T-helper 1 cell (primary cell): ENCODE data around the gene ACSL1.

Experiments used
- DNase-seq, 5 donors: peaks; one replicate each; pipeline ENCODE4 v3.0.0-alpha.2; 2012 to 2020

ACSL1 gene

GRCh38 chr4:184838249-184839074, 12.7 kb upstream of the ACSL1 start:
- DNase-seq = no peak

DNA sequence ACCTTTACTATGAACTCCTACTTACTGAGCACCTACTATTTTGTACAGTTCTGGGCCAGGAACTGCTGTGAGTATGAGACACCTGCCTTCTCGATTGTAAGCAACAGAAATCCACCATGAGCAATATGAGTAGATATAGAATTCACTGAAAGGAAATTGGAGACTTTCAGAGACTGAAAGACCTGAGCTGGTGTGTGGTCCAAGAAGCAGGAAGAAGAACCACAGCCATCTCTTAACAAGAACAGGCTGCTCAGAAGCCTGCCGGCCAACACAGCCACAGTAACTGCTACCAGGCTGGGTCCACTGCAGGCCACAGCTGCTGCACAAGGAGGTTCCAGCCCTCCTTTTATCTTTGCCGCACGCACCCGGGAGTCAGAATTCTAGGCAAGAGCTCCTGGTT, 10.8 kb upstream of the ACSL1 start:
- DNase-seq = no peak

- no peak for DNase-seq
Observed at GRCh38 chr4:184833046-184833838, 7.5 kb upstream of the ACSL1 start.

- DNase-seq = no peak
Observed at GRCh38 chr4:184831153-184831552, 5.4 kb upstream of the ACSL1 start.

DNA sequence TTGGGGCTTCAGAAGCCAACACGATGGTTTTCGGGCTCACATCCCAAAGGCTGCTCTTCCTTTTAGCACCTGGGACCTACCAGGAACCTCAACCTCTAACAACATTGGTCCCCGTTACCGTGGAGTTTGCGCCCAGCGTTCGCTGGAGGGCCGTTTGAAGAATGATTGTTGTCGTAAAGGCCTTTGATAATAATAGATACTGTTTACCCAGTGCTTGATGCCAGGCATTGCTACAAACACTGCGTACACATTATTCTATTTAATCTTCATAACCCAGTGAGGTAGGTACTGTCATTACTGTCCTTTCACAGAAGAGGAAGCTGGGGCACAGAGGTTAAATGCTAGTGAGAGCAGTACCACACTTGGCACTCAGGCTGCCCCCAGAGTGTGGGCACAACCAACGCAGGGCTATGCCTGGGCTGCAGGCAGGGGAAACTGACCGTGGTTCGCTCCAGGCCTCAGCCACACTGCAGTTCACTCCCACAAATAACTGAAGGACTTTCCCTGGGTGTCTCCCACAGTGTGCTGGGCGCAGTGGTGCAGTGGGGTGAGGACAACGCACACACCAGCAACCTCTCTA, 1.0 kb upstream of the ACSL1 start:
- DNase-seq = no peak

DNA sequence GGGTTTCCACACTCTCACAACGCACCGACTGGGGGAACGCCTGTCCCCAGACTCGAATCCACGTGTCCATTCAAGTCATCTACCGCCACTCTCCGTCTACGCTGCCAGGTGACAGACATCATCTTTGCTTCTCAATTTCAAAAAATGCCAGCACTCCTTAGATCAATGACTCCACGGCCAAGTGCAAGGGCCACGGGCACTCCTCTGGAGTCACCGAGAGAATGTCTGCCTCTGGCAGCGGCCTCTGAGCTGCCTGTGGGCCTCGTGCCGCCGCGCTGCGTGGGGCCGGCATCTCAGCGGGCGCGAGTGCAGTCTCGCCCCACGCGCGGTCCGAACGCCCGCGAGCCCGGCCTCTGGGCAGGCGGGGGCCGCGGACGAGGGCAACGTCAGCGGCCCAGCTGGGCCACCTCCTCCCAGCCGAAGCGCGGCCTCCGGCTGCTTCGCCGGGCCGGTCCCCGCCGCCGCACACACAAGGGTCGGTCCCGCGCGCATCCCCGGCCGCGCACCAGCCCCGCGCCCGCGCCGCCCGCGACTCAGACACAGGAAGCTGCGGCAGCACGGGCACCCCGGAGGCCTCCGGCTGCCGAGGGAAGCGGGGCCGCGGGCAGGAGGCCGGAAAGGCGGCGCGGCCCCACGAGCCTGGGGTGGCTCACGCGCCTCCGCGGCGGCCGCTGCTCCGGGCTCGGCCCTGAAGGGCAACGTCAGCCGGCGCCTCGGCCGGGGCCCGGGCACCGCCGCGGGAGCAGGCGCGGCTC, 450 bp downstream of the ACSL1 start:
- DNase-seq = peak; percentile 19 to 56 (median 38)

GRCh38 chr4:184824776-184825084, 1.0 kb downstream of the ACSL1 start:
- no peak for DNase-seq

DNA sequence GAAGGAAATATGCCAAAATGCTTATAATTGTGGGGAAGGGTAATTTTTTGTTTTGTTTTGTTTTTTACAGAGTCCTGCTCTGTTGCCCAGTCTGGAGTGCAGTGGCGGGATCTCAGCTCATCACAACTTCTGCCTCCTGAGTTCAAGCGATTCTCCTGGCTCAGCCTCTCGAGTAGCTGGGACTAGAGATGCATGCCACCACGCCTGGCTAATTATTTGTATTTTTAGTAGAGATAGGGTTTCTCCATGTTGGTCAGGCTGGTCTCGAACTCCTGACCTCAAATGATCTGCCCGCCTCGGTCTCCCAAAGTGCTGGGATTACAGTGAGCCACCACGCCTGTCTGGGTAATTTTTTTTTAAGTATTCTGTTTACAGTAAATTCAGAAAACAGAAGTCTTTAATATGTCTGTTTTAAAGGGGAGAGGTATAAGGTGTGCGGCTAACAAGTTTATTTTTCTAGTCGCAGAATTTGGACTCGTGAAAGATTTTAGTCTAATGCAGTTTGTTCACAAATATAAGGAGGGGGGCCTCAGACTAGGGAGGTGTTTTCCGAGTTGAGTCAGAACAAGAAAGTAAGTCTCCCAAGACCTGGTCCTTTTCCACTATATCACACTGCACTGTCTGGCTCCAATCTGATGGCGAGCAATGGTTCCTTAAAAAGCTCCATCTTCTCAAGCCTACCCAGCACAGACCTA, 1.5 kb downstream of the ACSL1 start:
- peak in 1 of 5 donors; percentile 24 for DNase-seq

- no peak for DNase-seq
Observed at GRCh38 chr4:184823014-184823413, 2.8 kb downstream of the ACSL1 start.

DNA sequence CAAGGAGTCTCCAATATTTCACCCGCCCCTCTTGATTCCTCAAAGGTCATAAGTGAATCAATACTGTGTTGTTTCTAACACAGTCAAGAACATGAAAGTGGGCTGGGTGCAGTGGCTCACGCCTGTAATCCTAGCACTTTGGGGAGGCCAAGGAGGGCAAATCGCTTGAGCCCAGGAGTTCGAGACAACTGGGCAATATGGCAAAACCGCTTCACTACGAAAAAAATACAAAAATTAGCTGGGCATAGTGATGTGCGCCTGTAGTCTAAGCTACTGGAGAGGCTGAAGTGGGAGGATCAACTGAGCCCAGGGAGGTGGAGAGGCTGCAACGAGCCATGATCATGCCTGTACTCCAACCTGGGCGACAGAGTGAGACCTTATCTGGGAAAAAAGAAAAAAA, 3.4 kb downstream of the ACSL1 start:
- DNase-seq = no peak

DNA sequence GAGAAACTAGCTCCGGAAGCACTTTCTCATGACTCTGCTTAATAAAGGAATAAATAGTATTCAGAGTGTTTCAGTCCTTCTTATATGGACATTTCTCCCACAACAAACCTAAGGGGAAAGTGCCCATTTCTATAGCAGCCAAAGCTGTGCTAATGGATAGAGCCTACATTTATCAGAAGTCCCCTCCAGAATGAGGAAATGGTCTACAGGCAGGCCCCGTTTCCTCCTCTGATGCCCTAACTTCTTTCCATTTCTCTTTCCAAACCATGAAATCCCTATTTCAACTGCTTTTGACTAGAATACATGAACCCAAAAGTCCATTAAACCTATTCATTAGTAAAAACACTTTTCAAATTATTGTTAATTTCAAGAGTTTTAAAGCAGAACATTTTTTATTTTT, 4.5 kb downstream of the ACSL1 start:
- no peak for DNase-seq

GRCh38 chr4:184819786-184820185, 6.0 kb downstream of the ACSL1 start:
- DNase-seq = no peak

DNA sequence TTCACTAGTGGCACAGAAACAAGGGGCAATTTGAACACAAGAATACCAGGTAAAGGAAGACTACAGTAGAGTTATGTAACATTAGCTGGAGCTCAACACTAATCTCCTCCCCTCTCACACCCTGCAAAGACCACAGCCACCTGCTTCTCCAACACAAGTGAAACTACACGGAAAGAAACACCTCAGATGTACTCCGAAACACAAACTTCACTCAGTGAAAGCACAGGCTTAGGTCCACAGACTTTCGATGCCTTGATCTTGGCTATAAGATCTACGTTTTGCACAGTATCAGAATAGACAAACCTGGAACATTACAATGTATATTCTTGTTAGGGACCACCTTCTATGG, 7.6 kb downstream of the ACSL1 start:
- no peak for DNase-seq

DNA sequence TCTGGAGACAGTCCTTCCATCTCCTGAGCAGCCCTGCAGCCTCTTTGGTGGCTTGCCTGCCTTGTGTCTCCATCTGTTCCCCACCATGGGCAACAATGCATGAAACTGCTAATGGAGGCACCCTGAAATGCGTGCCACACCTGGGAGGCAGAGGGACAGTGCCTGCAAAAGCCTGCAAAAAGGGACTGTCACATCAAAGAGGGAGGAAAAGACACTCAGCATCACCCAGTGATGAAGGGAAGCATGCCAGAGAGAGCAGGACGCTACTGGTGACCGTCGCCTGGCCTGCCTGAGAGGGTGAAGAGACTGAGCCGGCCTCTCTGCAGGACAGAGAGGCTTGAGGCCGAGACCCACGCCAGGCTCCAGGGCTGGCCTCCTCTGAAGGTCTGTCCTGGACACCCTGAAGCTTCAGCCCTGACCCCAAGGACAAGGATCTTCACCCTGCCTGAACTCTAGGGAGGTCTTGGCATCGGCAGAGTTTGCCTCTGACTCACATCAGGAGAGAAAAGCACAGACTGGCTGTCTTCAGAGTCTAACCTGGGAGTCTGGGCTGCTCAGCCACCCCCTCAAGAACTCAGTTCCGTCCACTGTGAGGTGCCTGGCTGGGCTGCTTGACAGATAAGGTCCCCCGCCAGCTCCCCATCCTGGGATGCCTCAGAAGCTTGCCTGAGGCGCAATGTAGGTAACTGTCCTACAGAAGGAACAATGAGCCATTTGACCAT, 8.1 kb downstream of the ACSL1 start:
- DNase-seq = no peak

GRCh38 chr4:184816962-184817361, 8.8 kb downstream of the ACSL1 start:
- no peak for DNase-seq

GRCh38 chr4:184815046-184815877, 10.5 kb downstream of the ACSL1 start:
- no peak for DNase-seq

DNA sequence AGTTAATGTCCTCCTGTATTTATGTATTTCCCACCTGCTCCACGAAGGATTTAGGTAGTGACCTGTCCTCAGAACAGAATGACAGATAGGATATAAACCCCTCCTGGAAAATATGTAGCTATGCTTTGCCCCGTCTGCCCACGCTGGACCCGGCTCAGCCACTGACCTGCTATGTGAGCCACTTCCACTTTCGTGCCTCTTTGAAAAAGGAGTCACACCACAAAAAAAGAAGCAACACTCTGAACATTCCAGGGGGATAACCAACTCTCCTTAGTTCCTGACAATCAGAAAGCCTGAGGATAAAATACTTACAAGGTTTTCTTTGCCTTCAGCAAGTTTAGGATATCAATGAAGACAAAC, 11.1 kb downstream of the ACSL1 start:
- no peak for DNase-seq

DNA sequence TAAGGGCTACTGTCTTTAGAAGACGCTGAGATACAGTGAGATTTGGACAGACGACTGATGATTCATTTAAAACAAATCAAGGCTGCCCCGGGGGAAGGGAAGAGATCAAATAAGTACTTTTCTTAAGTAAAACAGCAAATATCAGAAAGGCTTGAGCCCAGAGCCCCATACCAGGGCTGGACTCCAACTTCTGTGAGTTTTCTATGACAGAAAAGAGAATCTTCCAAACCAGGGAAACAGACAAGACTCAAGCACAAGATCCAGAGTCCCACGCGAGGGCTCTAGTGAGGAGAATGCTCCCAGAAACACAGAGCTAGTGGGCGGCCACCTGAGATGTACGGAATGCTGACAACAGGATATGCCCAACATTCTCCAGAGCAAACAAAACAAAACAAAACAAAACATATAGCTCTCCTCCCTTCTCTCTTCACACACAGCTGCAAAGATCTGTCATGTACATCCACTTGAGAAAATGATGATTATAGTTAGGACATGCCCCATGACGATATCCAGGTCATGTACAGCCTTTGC, 13.1 kb downstream of the ACSL1 start:
- no peak for DNase-seq

DNA sequence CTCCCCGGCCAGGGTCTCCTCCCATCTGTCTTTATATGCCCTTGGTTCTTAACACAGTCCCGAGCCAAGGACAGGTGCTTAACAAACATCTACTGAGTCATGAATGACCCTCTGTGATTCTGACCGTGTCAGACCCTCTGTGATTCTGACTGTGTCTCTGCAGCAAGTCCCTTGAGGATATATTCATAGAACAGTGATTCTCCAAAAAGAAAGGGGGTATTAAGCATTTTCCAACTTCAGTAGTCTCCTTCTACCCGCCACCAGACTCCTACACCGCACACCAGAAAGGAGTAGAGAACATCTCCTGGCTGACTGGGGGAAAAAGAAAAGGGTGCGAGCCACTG, 13.6 kb downstream of the ACSL1 start:
- no peak for DNase-seq

- no peak for DNase-seq
Observed at GRCh38 chr4:184811526-184812198, 14.1 kb downstream of the ACSL1 start.
